Measurements from ENCODE around the gene NADK2.

The NADK2 gene

GRCh38 chr5:36147681-36148080 lies 94.0 kb downstream of the NADK2 start:
- no peak overlapping the region for H3K4me3 ChIP-seq (ENCODE audit: low read length)
- no peak for DNase-seq (ENCODE audit: low read depth, low spot score)

- H3K4me3 ChIP-seq (ENCODE audit: low read length), result no peak overlapping the region
- no peak for DNase-seq (ENCODE audit: low read depth, low spot score)
Measured at GRCh38 chr5:36146390-36146789, 95.3 kb downstream of the NADK2 start.

DNA sequence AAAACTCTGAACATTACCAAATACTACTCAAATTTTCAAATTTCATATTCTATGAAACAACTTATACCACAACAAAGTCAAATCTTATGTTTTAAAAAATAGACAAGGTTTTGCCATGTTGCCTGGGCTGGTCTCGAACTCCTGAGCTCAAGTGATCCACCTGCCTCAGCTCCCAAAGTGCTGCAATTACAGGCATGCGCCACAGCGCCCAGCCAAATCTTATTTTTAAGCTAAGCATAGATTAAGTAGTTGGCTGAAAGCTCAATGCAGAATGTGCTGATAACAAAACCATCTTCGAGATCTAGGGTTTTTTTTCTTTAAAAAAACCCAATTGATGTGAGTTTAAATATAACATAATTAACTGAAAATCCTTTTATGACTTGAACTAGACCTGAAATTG lies 96.4 kb downstream of the NADK2 start:
- H3K4me3 ChIP-seq (ENCODE audit: low read length), result no peak overlapping the region
- no peak for DNase-seq (ENCODE audit: low read depth, low spot score)
